GM18868 (cell line): Measurements from ENCODE around the gene IRAK1BP1.
"Not testable (repeated sequence)": the region's sequence is repeated elsewhere in the genome, so short reads cannot be mapped to it uniquely, and the experiment has no call there.

Experiments
- ATAC-seq: cut with Tn5 transposase; IDR thresholded peaks from one replicate; pipeline ENCODE4 v1.9.1; 2021; ENCODE audit warnings: mild to moderate bottlenecking, moderate library complexity; ENCODE audit not compliant: unreplicated experiment

IRAK1BP1 gene

GRCh38 chr6:78883651-78884050 lies 16.3 kb downstream of the IRAK1BP1 start:
- ATAC-seq: no peak

DNA sequence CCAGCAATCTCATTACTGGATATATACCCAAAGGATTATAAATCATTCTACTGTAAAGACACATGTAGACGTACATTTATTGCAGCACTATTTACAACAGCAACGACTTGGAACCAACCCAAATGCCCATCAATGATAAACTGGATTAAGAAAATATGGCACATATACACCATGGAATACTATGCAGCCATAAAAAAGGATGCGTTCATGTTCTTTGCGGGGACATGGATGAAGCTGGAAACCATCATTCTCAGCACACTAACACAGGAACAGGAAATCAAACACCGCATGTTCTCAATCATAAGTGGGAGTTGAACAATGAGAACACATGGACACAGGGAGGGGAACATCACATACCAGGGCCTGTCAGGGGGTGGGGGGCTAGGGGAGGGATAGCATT lies 22.6 kb downstream of the IRAK1BP1 start:
- ATAC-seq: not testable (repeated sequence)

DNA sequence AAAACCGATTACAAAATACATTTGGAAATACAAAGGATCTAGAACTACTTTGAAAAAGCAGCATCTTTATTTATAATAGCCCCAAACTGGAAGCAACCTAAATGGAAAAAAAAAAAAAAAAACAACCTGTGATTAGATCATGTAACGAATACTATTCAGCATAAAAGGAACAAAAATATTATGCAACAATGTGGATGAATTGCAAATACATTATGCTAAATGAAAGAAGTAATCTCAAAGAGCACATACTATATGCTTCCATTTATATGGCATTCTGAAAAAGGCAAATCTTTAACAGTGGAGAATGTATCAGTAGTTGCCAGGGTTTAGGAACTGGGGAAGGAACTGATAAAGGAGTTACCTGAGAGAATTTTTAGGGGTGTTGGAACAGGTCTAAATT lies 28.9 kb downstream of the IRAK1BP1 start:
- no peak for ATAC-seq

- ATAC-seq: no peak
Observed at GRCh38 chr6:78908621-78909020, 41.3 kb downstream of the IRAK1BP1 start.

DNA sequence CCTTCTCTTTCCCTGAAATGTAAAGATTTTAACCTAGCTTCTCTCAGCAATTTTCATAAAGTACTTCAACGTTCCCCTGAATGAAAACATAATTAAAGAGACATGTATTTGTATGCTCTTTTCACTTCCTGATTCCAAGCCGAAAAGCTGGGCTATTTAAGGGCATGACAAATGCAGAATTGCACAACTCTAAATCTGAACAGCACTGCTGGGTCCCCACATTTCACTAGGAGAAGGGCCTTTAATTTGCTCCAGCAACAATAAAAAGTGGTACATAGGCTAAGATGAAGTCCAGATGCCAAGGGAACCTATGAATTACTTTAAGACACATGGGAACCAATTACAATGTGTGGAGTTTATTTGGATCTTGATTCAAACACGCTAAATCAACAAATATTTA lies 42.0 kb downstream of the IRAK1BP1 start:
- peak; percentile 63 for ATAC-seq

DNA sequence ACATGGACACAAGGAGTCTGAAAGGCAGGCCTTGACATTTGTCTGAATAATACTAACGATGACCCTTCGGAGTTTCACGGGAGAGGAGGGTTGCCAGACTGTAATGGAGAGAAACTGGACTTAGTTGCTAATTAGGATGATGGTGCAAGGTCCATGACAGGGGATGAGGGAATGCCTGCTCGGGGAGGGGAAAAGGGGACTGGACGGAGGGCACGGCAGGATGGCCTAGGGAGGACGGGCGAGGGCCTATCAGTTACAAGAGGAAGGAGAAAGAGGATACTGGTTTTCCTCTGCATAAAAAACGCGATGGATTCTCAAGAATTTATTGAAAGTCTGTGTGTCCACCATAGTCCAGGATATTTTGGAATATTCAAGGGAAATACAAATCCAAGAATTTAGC lies 42.7 kb downstream of the IRAK1BP1 start:
- ATAC-seq: no peak

DNA sequence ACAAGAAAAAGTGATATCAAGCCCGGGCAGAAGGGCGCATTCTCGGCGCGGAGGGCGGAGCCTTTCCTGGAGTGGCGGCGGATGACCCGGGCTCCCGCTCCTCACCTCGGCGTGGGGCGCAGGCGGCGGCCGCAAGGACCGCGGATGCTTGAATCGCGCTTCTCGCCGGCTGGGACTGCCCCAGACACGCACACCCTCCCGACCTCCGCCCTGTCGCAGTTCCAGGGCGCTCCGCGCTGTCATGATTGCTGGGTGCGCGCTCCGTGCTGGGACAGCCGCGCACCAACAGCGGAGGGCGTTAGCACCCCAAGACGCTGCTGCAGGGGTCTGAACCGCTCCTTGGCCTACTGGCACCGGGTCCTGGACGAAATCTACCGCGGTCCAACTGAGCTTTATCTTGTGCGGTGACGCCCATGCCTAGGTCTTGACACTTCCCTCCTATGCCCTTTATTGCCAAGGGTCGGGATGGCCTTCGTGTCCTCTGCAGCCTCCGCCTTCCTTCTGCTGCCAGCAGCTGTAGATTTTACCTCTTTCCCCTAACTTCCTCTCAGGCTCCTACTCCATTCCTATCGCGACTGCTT lies 43.3 kb downstream of the IRAK1BP1 start:
- peak; percentile 58 for ATAC-seq

GRCh38 chr6:78911218-78911940 lies 44.0 kb downstream of the IRAK1BP1 start:
- no peak for ATAC-seq

- no peak for ATAC-seq
Observed at GRCh38 chr6:78916411-78916810, 49.1 kb downstream of the IRAK1BP1 start.

DNA sequence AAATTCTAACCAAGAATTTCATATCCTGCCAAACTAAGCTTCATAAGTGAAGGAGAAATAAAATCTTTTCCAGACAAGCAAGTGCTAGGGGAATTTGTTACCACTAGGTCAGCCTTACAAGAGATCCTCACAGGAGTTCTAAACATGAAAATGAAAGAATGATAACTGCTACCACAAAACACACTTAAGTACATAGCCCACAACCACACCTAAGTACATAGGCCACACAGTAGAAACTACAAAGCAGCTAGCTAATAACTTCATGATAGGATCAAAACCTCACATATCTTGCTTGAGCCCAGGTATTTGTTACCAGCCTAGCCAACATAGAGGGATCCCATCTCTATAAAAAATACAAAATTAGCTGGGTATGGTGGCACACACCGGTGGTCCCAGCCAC lies 50.4 kb downstream of the IRAK1BP1 start:
- no peak for ATAC-seq

GRCh38 chr6:78921168-78921567 lies 53.8 kb downstream of the IRAK1BP1 start:
- ATAC-seq: not testable (repeated sequence)

DNA sequence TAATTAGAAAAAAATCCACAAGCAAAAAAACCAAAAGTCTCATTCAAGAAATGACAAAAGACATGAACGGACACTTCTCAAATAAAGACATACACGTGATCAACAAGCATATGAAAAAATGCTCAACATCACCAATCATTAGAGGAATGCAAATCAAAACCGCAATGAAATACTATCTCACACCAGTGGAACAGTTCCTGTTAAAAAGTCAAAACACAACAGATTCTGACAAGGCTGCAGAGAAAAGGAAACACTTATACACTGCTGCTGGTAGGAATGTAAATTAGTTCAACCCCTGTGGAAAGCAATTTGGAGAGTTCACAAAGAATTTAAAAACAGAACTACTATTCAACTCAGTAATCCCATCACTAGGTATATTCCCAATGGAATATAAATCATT lies 58.0 kb downstream of the IRAK1BP1 start:
- ATAC-seq: no peak

GRCh38 chr6:78935553-78935952 lies 68.2 kb downstream of the IRAK1BP1 start:
- no peak for ATAC-seq

GRCh38 chr6:78936515-78936914 lies 69.2 kb downstream of the IRAK1BP1 start:
- no peak for ATAC-seq

GRCh38 chr6:78942446-78942845 lies 75.1 kb downstream of the IRAK1BP1 start:
- ATAC-seq: no peak

DNA sequence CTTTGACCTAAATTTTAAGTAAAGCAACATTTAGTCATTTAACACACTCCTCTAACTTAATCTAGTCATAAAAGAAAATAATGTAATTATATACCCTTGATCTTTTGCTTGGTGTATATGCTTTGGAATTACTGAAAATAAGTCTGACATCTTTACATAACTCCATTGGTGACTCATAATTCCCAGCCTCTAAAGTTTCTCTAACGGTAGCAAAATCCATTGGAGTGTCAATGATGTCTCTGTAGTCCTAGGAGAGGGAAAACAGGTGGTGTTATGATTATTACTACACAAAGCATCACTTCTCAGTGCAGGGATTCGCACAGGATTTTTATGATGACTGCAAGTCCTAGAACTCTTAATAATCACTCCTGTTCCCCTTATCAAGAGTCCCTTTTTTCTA lies 80.2 kb downstream of the IRAK1BP1 start:
- ATAC-seq: no peak

DNA sequence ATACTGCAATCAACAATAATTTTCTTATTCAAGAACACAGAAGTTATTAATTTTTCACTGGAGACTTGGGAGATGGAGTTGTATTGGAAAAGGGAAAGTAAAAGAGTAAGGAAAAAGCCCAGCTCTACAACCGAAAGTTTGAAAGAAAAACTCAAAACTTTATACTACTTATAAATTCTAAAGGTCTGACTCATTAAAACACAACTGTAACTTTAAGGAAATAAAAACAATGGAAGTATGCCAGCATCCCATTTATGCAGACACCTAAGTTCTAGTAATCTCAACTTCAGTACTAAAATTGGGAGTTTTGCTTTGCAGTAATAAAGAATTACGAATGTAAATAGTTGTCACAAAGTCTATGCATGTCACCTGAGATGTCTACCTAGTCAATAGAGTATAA lies 80.6 kb downstream of the IRAK1BP1 start:
- ATAC-seq: no peak

DNA sequence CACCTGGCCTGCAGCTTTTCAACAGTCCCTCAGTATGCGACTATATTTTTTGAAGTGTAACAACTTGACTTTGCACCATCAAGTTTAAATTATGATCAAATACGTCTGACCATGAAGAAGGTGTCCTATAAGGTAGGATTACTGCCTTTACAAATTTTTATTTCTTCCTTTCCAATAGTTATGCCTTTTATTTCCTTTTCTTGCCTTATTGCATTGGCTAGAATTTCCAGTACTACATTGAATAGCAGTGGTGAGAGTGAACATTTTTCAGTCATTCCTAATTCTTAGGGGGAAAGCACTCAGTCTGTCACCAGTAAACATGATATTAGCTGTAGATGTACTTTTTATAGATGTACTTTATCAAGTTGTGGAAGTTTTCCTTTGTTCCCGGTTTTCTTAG lies 81.4 kb downstream of the IRAK1BP1 start:
- no peak for ATAC-seq

GRCh38 chr6:78952362-78952761 lies 85.0 kb downstream of the IRAK1BP1 start:
- ATAC-seq: no peak
